HG02571 (cell line): Measurements from ENCODE around the gene MRAS.
A peak's percentile ranks its signal among the peaks of the same experiment; 100 is the strongest.

Experiments used
- ATAC-seq: cut with Tn5 transposase; IDR thresholded peaks from one replicate; pipeline ENCODE4 v1.9.1; 2021; ENCODE audit warnings: mild to moderate bottlenecking, moderate library complexity; ENCODE audit not compliant: unreplicated experiment

The MRAS gene

GRCh38 chr3:138347960-138348753, at the start of gene MRAS:
Gene MRAS (plus strand): TSS chr3:138348579. CDS start chr3:138372884, 24,305 bp downstream.
- no peak for ATAC-seq

GRCh38 chr3:138300647-138301046, 47.7 kb upstream of the MRAS start:
- no peak for ATAC-seq

DNA sequence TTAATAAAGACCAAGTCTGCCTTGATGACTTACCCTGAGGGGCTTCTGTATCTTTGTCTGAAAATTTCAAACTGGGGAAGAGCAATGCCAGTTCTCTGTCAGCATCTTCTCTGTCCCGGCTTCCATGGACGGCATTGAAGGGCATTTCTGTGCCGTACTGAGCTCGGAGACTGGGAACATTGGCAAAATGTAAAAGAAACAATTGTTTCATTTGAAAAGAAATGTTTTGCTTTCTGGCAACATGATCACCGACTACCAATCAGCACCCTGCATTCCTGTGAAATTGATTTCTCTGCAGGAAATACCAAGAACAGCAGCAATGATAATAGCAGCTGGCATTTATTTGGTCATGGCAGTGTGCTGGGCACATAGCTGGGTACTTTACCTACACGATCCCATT, 44.9 kb upstream of the MRAS start:
- ATAC-seq = no peak

DNA sequence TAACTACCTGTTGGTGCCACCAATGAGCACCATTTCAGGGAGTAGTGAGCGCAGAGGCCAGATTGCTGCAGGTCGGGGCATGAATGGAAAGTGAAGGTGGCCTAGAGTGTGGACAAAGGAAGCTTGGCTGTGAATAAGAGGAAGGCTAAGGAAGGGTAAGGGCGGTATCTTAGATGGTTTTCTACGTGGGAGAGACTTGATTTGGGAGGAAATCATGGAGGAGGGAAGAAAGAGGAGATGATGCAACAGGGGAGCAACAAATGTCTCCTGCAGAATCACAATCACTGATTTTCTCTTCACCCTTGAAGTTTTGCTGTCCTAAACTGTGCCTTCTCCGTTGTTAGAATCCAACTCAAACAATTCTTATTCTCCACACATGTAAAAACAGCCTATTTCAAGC, 40.5 kb upstream of the MRAS start:
- no peak for ATAC-seq

DNA sequence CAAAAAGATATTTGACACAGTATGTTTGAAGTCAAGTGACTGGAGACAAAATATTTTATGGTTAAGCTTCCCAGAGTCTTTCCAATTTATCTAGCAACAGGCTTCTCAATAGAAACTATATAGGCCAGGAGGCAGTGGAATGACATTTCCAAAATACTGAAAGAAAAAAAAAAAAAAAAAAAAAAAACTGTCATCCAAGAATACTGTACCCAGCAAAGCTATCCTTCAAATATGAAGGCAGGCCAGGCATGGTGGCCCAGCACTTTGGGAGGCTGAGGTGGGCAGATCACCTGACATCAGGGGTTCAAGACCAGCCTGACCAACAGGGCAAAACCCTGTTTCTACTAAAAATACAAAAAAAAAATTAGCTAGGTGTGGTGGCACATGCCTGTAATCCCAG, 39.6 kb upstream of the MRAS start:
- no peak for ATAC-seq

DNA sequence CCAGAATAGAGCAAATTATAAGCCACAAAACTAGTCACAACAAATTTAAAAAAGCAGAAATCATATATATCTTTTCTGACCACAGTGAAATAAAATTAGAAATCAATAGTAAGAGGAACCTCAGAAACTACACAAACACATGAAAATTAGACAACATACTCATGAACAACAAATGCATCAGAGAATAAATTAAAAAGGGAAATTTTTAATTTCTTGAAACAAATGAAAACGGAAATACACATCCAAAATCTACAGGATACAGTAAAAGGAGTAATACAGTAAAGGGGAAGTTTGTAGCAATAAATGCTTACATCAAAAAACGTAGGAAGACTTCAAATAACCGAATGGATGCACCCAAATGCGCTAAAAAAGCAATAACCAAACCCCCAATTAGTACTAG, 37.9 kb upstream of the MRAS start:
- no peak for ATAC-seq

- ATAC-seq = no peak
These were observed 33.6 kb upstream of the MRAS start for GRCh38 chr3:138314751-138315150.

DNA sequence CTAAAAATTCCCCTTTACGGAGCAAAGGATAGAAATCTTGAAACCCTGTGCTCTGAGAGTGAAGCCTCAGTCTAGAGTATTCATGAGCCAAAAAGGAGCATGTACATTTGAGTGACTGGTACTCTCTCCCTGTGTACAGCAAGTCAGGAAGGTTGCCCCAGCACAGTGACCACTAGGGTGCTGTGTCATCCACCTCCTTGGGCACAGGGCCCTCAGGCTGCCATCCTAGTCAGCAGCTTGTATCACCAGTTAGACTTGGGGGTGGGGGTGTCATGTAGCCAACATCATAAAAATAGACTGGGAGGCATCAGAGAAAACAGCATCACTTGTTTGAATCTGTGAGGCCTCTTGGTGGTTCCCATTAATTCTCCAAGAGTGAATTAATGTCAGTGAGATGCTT, 30.7 kb upstream of the MRAS start:
- ATAC-seq = no peak

GRCh38 chr3:138323971-138324370, 24.4 kb upstream of the MRAS start:
- no peak for ATAC-seq

- no peak for ATAC-seq
These were observed 22.4 kb upstream of the MRAS start for GRCh38 chr3:138325990-138326389.

DNA sequence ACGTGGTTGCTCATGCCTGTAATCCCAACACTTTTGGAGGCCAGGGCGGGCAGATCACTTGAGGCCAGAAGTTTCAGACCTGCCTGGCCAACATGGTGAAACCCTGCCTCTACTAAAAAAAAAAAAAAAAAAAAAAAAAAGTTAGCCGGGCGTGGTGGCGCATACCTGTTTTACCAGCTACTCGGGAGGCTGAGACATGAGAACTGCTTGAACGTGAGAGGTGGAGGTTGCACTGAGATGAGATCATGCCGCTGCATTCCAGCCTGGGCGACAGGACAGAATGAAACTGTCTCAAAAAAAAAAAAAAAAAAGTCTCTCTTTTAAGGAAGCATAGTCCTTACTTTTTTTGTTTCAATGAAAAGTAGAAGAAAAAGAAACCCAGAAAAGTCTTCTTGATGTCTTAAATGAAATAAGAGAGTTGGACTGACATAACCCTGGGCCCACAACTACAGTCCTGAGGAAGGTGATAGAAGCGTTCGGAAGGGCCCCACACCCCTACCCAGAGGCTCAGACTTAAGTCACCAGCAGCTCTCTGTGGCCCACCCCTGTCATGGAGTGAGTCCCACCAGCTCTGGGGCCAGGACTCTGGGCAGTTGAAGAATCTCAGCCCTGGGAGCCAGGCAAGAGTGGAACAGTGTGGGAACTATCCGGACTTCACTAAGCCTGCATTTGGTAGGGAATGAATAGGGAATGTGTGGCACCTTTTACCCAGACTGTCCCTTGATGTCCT, 21.3 kb upstream of the MRAS start:
- ATAC-seq = no peak

DNA sequence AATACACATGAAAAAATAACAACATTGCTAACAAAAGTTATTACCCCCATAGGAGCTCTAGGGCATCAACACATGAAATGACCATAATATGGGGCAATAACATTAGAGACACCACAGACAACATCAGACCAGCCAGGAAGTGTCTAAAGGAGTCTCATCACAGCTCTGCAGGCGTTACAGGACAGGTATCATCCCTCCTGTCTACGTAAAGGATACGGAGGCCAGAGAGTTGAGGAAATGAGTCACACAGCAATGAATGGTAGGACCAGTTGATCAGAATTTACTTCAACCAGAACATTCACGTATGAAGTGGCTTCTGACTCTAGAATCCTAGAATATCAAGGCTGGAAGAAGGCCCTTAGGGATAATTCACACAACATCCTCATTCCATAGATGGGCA, 20.5 kb upstream of the MRAS start:
- ATAC-seq = no peak

DNA sequence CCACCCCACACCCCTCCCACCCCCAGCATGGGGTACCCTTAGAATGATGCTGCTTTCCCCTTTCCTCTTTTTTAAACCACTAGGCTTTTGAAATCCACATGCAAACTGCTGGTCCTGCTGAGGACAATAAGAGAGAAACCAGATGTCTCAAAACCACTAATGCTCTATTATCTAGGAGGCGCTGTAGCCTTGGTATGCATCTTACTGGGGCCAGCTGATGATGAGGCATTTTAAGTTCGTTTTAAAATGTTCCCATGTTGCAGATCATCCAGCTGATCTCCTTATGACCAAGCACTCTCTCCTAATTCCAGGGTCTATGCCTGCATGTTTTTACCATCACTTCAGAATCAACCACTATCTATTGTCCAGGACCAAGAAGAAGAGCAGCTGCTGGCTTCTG, 20.0 kb upstream of the MRAS start:
- no peak for ATAC-seq

DNA sequence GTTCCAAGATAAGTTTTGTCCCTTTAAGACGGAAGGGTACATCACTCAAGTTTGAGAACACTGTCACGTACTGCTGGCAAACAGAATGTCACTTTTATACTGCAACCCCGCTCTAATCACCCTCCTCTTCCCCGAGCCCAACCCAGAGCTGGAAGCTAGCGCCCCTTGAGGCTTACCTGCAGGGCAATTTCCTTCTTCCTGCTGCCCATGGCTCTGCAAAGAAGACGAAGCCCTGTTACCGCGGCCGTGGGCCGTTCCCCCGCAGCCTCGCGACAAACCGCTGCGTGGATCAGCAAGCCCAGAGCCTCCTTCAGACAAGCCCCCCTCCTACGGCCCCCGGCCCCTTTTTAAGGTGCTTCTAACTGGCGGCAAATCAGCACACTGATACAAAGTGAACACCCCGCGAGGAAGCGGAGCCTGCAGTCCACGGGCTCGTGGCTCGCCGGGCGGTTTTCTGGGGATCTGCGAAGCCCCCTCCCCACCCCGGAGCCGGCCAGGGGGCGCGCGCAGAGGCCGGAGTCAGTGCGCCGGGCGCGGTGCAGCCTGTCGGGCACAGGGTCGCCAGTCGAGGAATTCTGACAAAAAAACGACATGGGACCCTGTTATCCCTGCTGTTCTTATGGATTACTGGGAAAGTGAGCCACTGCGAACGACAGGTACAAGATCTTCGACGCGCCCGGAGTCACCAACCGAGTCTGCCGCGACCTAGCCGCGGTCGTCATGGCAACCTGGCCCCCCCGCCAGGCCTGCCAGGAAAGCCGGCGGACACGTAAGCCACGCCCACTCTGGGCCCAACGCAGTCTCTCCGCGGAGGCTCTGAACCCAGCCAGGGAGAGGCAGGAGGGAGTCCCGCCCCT, 19.0 kb upstream of the MRAS start, which contains the start of gene NME9:
Gene NME9 (minus strand): TSS at position 725 of the 857 bp plus-strand sequence. CDS start 516 bp downstream, at position 209.
- peak; percentile 79 for ATAC-seq

GRCh38 chr3:138329984-138330293, 18.4 kb upstream of the MRAS start:
- no peak for ATAC-seq

- ATAC-seq = no peak
These were observed 17.1 kb upstream of the MRAS start for GRCh38 chr3:138331143-138331894.

DNA sequence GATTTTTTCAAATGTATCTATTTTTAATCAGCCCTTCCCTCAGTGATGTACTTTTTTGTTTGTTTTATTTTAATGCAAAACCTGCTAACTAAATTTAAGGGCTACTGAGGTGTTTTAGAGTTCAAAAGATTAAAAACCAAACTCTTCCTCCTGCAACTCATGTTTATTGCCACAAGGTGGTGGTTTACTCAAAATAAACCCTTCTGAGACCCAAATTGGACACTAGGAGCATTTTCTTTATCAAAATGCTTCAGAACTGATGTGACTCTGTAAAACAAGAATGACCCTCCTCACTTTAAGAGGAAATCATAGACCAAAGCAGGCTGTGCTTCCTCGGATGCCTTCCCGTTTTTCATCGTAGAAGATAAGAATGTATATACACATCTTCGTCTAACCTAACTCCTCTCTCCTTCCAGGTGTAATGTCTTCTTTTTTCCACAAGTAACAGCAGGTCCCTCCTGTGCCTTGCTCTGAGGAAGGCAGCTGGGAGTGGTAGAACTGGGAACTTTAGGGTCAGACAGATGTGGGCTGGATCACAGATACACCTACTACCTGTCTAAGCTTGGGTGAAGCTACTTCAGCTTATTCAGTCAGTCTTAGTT, 15.8 kb upstream of the MRAS start:
- no peak for ATAC-seq

DNA sequence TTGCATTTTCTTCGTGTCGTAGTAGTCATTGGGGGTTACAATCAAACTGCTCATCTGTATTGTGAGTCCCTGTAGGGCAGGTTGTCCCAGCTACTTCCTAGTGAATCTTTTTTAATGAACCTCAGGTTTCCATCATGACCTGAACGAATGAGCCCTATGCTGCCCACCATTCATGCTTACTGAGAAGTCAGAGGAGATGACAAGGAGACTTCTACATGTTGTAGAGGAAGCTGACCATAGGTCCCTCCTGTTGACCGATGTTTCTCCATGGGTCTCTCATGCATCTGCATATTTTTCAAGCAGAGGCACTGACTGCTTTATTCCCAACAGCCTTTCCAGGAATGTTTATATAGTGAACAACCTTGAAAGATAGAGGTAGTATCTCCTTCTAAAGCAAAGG, 13.8 kb upstream of the MRAS start:
- no peak for ATAC-seq

GRCh38 chr3:138336454-138336999, 11.9 kb upstream of the MRAS start:
- ATAC-seq = no peak

DNA sequence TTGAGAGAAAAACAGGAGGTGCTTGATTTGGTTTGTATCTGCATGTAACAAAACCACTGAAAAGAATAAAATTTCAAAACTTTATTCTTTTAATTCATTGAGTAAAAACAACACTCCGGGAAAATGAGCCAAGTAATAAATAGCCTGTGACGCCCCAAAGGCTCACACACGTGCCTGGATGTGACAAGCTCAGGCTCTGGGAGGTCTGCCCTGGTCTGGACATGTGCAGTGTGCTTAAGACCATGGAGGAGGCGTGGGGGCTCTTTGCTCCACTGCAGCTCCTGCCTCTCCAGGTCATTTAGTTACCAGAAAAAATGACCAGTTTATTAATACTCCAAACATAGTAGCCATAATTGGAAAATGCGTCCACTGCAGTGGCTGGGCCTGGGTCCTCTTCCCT, 10.1 kb upstream of the MRAS start:
- no peak for ATAC-seq
